ENCODE data around the gene ELMO2.

DNA sequence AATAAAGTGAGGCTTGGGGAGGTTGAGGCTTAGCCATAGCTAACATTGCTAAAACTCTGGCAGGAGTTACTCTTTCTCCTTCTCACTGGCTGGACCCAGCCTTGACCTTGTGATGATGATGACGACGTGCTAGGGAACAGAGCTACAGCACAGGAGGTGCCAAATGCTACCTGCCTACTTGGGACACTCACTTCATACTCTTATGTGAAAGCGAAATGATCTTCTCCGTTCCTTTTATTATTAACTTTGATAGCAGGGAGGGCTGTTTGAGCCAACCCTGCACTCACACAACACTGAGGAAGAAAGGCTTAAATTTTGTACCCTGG, 1.2 kb upstream of the ELMO2 start:
- no peak for TF ChIP-seq EZH2 (IDR thresholded peaks at IDR 0.05; ENCODE audit: borderline replicate concordance, insufficient read depth, low read depth, low read length, poor library complexity, severe bottlenecking)
- TF ChIP-seq, protein P1, sequence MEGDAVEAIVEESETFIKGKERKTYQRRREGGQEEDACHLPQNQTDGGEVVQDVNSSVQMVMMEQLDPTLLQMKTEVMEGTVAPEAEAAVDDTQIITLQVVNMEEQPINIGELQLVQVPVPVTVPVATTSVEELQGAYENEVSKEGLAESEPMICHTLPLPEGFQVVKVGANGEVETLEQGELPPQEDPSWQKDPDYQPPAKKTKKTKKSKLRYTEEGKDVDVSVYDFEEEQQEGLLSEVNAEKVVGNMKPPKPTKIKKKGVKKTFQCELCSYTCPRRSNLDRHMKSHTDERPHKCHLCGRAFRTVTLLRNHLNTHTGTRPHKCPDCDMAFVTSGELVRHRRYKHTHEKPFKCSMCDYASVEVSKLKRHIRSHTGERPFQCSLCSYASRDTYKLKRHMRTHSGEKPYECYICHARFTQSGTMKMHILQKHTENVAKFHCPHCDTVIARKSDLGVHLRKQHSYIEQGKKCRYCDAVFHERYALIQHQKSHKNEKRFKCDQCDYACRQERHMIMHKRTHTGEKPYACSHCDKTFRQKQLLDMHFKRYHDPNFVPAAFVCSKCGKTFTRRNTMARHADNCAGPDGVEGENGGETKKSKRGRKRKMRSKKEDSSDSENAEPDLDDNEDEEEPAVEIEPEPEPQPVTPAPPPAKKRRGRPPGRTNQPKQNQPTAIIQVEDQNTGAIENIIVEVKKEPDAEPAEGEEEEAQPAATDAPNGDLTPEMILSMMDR (IDR thresholded peaks at IDR 0.05) = no peak
